Brain microvascular endothelial cell (primary cell): Measurements from ENCODE around the gene IGFALS.
A peak's percentile ranks its signal among the peaks of the same experiment; 100 is the strongest.

Source experiments
- DNase-seq: peaks from one replicate; pipeline ENCODE4 v3.0.0-alpha.2; 2020
- H3K27ac ChIP-seq: fragments of 250-450 bp; sonication (Bioruptor Pico); 2 replicates; pipeline ENCODE4 v1.5.1; 2020; ENCODE audit warnings: mild to moderate bottlenecking, moderate library complexity
- H3K27me3 ChIP-seq: fragments of 250-450 bp; sonication (Bioruptor Pico); replicated peaks from 2 replicates; pipeline ENCODE4 v1.5.1; 2020; ENCODE audit warnings: mild to moderate bottlenecking
- H3K36me3 ChIP-seq: fragments of 250-450 bp; sonication (Bioruptor Pico); replicated peaks from 2 replicates; pipeline ENCODE4 v1.5.1; 2020; ENCODE audit warnings: mild to moderate bottlenecking
- H3K4me3 ChIP-seq: 2 replicates; pipeline ENCODE4 v1.5.1; 2011; ENCODE audit warnings: low read depth, mild to moderate bottlenecking, control low read depth, low read length, moderate library complexity
- in situ Hi-C: cut with HindIII; loops from 2 replicates; pipeline ENCODE4 v1.10.0; 2017; ENCODE audit warnings: low sequenced_read_pairs, low pct_ligation_motif_present
- TF ChIP-seq, protein P1 (sequence below): IDR thresholded peaks from 2 replicates; pipeline ENCODE4 v1.5.1; 2011; ENCODE audit warnings: low read depth, mild to moderate bottlenecking, moderate library complexity, low read length, control low read depth, inconsistent platforms; ENCODE audit errors: missing control alignments

IGFALS gene

DNA sequence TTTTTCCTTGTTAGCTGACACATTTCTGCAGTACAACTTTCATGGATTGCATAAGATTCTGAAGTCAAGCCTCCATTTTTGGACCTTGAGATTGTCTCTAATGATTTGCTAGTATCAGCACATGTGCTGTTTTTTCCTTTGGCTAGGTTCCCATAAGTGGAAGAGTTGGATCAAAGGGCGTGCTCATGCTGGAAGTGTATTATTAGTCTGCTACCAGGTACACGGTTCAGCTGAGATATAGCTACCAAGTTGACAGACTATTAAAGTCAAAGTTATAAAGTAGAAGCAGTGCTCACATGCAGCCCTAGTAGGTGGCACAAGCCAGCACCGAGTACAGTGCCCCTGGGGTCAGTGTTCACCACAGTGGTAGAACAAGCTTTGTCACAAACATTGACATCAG, 36.7 kb upstream of the IGFALS start:
- DNase-seq = no peak

DNA sequence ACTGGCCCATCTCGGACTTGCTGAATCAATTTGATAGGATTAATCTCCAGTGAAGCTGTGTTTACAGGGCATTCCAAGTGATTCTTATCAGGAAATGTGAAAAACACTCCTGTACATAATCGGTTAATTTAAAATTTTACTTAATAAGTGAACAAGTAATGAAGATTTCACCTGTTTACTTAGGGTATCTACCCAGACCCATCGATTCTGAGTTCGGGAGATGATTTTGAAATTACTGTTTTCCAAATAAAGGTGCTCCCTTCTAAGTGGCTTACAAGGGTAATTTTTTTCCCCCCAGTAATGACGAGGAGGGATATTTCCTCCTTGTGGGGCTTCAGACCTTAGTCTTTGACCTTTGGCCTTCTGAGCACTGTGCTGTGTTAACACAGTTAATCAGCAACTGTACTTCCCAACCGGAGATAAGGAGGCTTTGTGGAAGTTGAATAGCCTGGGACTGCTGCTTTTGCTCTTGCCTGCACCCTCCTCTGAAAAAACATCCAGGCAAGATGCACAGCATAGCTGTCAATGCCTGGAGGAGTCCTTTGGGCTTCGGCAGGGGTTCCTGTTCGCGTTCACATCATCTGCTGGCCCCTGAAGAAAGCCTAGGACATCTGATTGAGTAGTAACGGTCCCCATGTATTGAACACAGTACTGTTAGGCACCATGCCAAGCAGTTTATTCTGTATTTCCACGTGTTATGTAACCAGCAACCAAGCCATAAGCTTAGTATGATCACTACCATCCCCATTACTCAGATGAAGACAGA, 35.3 kb upstream of the IGFALS start:
- H3K4me3 ChIP-seq = no peak overlapping the region
- H3K36me3 ChIP-seq = peaks cover 4% of the 10 kb centered on the region
- no peak for DNase-seq
- in situ Hi-C loops = no loop called here
- no peaks in the 10 kb centered on the region for H3K27me3 ChIP-seq
- H3K27ac ChIP-seq = no peak overlapping the region
- TF ChIP-seq, protein P1, sequence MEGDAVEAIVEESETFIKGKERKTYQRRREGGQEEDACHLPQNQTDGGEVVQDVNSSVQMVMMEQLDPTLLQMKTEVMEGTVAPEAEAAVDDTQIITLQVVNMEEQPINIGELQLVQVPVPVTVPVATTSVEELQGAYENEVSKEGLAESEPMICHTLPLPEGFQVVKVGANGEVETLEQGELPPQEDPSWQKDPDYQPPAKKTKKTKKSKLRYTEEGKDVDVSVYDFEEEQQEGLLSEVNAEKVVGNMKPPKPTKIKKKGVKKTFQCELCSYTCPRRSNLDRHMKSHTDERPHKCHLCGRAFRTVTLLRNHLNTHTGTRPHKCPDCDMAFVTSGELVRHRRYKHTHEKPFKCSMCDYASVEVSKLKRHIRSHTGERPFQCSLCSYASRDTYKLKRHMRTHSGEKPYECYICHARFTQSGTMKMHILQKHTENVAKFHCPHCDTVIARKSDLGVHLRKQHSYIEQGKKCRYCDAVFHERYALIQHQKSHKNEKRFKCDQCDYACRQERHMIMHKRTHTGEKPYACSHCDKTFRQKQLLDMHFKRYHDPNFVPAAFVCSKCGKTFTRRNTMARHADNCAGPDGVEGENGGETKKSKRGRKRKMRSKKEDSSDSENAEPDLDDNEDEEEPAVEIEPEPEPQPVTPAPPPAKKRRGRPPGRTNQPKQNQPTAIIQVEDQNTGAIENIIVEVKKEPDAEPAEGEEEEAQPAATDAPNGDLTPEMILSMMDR = no peak

More for the DNA sequence above, 36.7 kb upstream of the IGFALS start:
- no peak overlapping the region for H3K4me3 ChIP-seq
- TF ChIP-seq, protein P1 = no peak
- in situ Hi-C loops = no loop called here
- H3K27me3 ChIP-seq = no peaks in the 10 kb centered on the region
- H3K36me3 ChIP-seq = peaks cover 4% of the 10 kb centered on the region
- no peak overlapping the region for H3K27ac ChIP-seq

DNA sequence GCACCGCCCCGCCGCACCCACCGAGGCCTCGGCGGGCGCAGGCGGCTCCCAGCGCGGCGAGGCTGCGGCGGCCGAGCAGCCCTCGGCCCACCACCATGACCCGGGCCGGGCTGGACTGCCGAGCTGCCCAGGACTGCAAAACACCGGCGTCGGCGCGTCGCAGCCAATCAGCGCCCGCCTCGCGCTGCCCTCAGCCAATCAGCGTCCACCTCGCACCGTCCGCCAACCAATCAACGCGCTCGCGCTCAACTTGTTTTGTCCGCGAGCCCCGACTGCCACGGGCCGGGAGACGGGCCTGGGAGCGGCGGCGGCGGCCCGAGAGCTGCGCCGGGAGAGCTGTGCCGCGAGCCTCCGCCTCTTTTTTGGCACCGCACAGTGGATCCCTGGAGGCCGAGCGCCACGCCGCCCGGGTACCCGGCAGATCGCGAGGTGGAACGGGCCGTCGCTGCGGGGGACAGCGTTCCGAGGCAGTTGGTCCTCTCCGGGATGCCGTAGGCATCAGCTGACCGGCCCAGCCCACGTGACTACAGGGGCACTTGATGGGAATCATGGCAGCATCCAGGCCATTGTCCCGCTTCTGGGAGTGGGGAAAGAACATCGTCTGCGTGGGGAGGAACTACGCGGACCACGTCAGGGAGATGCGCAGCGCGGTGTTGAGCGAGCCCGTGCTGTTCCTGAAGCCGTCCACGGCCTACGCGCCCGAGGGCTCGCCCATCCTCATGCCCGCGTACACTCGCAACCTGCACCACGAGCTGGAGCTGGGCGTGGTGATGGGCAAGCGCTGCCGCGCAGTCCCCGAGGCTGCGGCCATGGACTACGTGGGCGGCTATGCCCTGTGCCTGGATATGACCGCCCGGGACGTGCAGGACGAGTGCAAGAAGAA, 33.4 kb upstream of the IGFALS start, which contains the start of the genes FAHD1 and HAGH:
Gene FAHD1, plus strand, starts transcription at position 516 of the 883 bp plus-strand sequence. Its CDS starts 33 bp downstream, at position 549.
Gene HAGH, minus strand, starts transcription at position 135 of the 883 bp plus-strand sequence. Its CDS starts 38 bp downstream, at position 97.
- peak; percentile 92 for DNase-seq
- Histone ChIP-seq H3K4me3 (peak within 1 kb of the TSS; percentile 98), H3K27me3 (no peaks in the 10 kb centered on the region), H3K27ac (peak within 1 kb of the TSS; percentile 91), H3K36me3 (peaks cover 4% of the 10 kb centered on the region)
- in situ Hi-C loops = no loop called here
- TF ChIP-seq, protein P1 = no peak

DNA sequence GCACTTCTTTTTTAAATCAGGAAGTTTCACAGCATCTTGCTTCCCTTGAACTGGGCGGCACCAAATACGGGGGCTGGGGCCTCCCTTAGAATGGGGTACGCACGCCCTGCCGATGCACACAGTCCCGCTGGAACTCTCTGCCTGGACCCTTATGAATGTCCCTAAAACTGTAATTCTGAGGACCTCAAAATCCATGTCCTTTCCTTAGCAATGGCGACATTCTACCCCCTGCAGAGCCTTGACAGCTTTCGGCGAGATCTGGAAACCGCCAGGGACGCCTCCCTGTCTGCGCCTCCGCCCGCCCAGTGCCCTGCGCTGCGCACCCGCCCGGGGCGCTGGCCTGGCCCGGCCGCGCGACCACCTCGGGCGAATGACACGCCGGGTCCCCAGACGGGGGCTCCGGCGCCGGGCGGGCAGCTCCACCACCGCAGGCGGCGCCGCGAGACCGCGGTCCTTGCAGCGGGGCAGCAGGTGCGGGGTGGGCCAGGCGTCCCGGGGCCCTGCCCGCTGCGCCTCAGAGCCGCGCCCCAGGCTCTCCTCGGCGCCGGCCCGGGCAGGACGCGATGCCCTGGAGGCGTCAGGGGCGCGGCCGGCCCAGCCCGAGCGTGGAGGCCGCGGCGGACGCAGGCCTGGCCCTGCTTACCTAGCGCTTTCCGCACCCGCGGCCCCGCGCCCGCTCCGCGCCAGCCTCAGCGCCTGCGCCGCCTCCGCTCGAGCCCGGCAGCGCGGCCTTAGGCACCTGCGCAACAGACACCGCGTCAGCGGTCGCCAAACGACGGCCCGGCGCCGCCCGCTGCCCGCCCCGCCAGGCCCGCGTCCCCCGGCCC, 32.6 kb upstream of the IGFALS start:
- Histone ChIP-seq H3K4me3 (peak overlapping the region; percentile 98), H3K27ac (no peak overlapping the region), H3K36me3 (peaks cover 4% of the 10 kb centered on the region), H3K27me3 (no peaks in the 10 kb centered on the region)
- DNase-seq = no peak
- in situ Hi-C loops = no loop called here
- TF ChIP-seq, protein P1 = no peak

DNA sequence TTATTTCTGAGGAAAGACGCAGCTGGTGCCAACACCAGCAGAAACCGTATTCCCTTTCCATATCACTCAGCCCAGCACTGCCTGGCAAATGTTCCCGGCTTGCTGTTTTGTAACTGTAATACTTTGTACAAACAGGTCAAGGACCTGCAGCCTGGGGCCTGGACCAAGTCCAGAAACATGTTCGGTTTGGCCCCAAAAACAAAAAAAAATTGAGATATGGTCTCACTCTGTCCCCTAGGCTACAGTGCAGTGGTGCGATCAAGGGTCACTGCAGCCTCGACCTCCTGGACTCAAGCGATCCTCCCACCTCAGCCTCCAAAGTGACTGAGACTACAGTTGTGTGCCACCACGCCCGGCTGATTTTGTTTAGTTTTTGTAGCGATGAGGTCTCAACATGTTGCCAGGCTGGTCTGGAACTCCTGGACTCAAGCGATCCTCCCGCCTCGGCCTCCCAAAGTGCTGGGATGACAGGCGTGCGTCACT, 31.9 kb upstream of the IGFALS start:
- H3K27me3 ChIP-seq = no peaks in the 10 kb centered on the region
- in situ Hi-C loops = no loop called here
- peak overlapping the region; percentile 98 for H3K4me3 ChIP-seq
- no peak for DNase-seq
- peaks cover 4% of the 10 kb centered on the region for H3K36me3 ChIP-seq
- no peak overlapping the region for H3K27ac ChIP-seq
- TF ChIP-seq, protein P1 = no peak
